Subcutaneous adipose tissue (tissue), 4 donors: ENCODE data around the gene EXTL1. TPM values are rescaled to one million over a fixed set of nuclear protein-coding genes. Genes with fewer than 3 reads are reported as not detected.

Experiments
- CTCF ChIP-seq: fragments of 450-650 bp; IDR thresholded peaks from one replicate; pipeline ENCODE4 v1.5.1; 2016; ENCODE audit warnings: low read depth, mild to moderate bottlenecking, control low read depth, antibody characterized with exemption, moderate library complexity
- total RNA-seq, 4 donors: library from RNA; depleted of rRNA; stranded (reverse); fragments of >200 nt; gene quantifications; one replicate each; pipeline ENCODE4 v1.1.0, GENCODE V29; 2016

The EXTL1 gene
- total RNA-seq, 4 donors from 2014 or later, result not detected

GRCh38 chr1:26015358-26015757 lies 6.2 kb upstream of the EXTL1 start:
- TF ChIP-seq CTCF, result no peak

GRCh38 chr1:26016258-26016952 lies 5.2 kb upstream of the EXTL1 start:
- TF ChIP-seq CTCF, result no peak

- no peak for TF ChIP-seq CTCF
Measured at GRCh38 chr1:26016953-26017545, 4.5 kb upstream of the EXTL1 start.

GRCh38 chr1:26017606-26018005 lies 4.0 kb upstream of the EXTL1 start:
- TF ChIP-seq CTCF, result no peak

- no peak for TF ChIP-seq CTCF
Measured at GRCh38 chr1:26019641-26020315, 1.8 kb upstream of the EXTL1 start.

GRCh38 chr1:26020330-26020768 lies 1.2 kb upstream of the EXTL1 start:
- no peak for TF ChIP-seq CTCF

- TF ChIP-seq CTCF, result no peak
Measured at GRCh38 chr1:26020941-26021646, 481 bp upstream of the EXTL1 start.
